Measurements from ENCODE around the gene BCAR3.
"Not testable (repeated sequence)": the region's sequence is repeated elsewhere in the genome, so short reads cannot be mapped to it uniquely, and the experiment has no call there.

Gene BCAR3

DNA sequence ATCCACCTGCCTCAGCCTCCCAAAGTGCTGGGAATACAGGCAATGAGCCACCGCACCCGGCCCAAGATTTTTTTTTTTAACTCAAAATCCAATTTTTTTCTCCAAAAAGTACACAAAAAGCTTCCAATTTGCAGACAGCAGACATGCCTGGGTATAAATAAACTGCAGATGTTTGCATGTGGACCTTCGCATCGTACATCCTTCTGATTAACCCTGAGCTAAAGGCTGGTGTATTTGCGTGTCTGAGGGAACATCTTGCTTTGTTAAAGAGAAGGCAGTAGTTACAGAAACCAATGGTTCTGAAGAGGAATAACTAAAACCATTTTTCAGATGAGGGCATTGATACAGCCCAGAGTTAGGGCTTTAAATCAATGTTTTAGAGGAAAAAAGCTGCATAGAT, 12.7 kb downstream of the BCAR3 start:
- no peak for DNase-seq (ENCODE audit: low spot score)

DNA sequence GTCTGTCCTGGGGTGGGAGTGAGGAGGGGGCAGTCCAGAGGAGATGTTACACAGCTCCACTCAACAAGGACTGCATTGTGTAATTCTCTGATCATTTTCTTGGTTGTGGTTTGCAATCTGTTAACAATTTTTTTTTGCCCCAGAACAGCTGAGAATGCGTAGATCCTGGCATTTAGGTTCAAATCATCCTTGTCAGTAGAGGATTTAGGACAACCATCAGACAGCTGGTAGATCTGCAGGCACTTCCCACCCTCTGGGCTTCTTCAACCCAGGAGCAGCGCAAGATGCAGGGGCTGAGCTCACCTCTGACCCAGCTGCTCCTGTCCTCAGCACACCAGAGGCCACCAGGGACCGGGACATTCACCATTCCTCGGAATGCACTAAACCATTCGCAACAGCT, 13.5 kb downstream of the BCAR3 start:
- DNase-seq (ENCODE audit: low spot score) = no peak

DNA sequence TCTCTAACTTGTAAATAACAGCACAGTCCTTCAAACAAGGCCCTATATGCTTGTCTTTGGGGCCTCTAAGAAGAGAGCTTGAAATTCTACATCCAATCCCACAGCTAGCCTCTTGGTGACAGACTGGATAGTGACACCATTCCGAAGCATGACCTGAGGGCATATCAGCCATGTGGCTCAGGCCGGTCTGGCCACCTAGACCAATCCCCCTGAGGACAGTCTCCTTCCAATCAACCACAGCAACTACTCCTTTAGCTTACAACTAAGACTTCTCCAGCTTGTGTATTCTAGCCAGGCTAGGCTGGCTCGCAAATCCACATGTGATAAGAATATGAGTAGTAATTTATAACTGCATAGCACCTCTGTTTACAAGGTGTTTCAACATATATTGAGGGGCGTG, 14.0 kb downstream of the BCAR3 start:
- DNase-seq (ENCODE audit: low spot score) = no peak

DNA sequence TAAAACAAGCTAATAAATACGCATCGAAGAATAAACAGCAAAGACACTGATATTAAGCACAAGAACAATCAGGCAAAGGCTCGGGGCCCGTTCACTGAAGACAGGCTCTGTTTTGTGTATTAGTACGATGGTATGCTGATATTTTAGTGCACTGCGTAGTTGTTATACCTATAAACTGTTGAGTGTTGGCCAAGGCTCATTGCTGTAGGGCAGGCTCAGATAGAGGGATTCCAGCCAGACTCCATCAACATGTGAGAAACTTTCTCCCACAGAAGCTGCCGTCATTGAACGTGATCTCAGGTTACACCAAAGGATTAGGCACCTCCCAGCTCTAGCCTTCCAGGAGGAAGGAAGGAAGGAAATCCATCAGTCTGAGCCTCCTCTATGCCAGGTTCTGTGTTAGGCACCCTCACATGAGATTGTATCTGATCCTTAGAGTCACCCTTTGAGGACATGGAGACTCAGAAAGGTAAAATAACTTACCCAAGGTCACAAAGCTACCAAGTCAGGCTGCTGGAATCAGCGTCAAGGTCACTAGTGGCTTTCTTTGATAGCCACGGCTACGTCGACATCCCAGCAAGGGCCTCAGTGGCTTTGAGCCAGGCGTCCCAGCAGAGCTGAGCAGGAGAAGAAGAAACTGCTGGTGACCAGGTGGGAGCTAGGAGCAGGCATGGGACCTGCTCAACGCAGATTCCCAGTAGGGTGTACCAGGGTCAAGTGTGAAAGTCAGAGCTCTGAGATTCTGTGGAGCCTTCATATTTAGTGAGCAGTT, 14.8 kb downstream of the BCAR3 start:
- DNase-seq (ENCODE audit: low spot score) = no peak

DNA sequence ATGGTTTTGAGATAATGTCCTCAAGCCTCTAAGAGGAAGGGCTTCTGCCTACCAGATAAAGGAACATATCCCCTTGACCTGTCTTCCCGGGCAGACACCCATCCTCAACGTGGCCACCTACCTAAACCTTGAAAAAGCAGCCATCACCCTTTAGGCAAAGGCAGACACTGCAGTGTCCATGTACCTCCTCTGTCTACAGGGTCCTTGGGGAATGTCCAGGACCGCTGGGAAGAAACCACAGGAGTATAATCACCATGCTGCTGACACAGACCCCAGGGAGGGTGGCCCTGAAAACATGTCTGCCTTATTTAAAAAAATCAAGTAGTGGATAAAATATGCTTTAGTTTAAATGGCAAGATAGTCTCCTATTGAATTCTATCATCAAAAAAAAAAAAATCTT, 16.6 kb downstream of the BCAR3 start:
- no peak for DNase-seq (ENCODE audit: low spot score)

DNA sequence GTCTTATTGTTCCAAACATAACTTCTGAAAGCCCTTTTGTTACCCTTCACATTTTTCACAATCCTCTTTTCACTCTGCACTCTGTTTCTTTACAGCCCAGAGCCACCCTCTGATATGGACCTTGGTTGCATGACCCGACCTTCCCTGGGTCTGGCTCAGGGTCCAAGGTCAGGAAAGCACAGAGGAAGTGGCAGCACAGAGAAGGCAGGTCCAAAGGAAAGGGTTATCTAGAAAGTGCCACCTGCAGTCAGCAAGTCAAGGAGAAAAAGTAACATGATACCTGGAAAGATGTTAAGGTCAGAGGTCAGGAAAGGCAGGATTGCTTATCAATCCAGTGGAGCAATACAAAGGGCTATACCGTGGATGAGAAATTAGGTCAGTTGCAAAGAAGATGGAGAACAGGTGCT, 18.4 kb downstream of the BCAR3 start:
- no peak for DNase-seq (ENCODE audit: low spot score)

DNA sequence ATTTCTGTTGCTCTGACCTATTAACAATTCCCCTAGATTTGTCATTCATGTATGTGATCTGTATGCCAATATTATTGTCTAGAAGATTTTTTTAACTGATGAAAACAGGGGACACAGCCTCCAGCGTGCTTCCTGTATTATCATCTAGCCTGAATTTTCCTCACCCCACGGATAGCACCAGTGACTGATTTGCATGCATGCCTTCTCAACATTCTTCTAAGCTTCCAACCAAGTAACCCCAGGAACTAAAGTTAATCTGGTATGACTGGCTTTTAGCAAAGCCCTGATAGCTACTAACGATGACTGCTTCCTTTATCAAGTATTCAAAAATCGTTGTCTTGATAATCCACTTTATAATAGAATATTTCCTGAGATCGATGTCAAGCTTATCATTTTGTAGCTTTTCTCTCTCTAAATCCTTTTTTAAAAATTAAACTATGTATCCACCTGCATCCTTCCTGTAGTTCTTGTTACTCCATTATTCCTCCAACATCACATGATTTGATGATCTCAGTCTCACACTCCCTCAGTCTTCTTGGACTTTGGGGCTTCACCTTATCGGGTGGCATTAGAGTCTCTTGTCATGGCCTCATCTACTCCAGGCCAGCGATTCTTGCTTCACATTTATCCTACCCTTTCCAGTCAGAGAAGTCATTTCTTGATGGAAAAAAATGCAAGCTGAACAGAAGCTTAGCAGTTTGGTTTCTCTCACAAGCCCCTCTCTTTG, 19.0 kb downstream of the BCAR3 start:
- DNase-seq (ENCODE audit: low spot score) = no peak

DNA sequence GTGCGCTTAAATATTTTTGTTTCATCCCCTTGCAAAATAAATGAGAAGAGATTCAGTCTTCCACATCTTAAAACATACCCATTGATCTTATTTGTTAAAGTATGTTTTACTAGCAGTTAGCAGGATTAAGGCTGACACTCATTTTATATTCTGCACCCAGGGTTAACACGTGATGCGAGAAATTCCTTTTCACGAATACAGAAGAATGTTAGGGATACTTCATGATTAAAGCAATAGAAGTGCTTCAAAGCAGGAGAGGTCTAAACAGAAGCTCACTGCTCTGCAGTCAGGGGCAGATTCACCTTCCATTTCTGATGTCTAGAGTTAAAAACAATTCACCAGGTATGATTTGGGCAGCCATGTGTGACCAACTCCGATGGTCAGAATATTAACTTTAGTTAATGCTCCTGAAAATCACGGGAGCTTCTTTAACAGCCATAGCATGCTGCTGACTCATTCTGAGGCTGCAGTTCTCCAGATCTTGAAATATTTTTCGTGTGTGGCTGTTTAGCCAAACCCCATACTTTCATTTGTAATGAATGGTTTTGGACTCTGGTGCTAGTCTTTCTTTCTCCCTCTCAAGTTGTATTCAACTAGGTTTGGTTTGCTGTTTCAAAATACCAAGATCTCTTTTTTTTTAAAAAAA, 19.7 kb downstream of the BCAR3 start:
- DNase-seq (ENCODE audit: low spot score) = no peak

DNA sequence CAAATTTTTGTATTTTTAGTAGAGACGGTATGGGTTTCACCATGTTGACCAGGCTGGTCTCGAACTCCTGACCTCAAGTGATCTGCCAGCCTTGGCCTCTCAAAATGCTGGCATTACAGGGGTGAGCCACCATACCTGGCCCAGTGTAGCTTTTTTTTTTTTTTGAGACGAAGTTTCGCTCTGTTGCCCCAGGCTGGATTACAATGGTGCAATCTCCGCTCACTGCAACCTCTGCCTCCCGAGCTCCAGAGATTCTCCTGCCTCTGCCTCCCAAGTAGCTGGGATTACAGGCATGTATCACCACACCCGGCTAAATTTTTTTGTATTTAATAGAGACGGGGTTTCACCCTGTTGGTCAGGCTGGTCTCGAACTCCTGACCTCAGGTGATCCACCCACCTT, 20.3 kb downstream of the BCAR3 start:
- not testable (repeated sequence) for DNase-seq (ENCODE audit: low spot score)

DNA sequence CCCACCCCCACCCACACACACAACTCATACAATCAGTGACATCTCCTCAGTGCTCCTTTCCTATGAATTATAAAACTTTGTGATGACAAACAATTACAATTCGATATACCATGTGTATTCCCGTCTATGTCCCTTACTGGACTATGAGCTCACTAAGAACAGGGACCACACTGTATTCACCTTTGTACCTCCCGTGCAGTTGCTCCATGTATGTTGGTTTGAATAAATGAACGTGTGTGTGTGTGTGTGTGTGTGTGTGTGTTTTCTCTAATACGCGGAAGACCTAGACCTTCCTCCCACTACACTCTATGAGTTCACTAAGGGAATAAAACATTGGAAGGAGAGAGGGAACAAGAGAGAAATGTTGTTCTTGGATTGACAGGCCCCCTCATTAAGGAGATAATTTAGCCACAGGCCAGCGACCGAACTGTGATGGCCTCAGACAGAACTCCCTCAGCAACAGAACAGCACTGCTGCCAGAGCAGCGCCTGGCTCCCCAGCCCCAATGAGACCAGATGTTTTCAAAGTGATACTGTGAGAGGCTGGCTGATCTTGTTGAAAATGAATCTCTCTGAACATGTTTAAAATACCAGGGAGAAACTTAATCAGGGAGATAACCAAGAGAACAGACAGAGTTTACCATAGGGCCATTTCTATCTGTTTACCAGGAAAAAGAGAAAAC, 21.7 kb downstream of the BCAR3 start:
- no peak for DNase-seq (ENCODE audit: low spot score)

DNA sequence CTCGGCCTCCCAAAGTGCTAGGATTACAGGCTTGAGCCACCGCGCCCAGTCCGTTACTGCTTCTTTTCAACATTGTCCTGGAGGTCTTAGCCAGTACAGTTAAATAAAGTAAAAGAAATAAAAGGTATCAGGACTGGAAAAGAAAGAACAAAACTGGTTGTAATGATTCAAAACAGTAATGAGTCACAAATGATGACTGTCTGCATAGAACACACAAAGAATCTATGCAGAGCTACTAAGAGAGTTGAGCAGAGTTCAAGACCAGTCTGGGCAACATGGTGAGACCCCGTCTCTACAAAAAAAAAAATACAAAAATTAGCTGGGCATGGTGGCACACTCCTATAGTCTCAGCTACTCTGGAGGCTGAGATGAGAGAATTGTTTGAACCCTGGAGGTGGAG, 23.4 kb downstream of the BCAR3 start:
- DNase-seq (ENCODE audit: low spot score) = no peak

DNA sequence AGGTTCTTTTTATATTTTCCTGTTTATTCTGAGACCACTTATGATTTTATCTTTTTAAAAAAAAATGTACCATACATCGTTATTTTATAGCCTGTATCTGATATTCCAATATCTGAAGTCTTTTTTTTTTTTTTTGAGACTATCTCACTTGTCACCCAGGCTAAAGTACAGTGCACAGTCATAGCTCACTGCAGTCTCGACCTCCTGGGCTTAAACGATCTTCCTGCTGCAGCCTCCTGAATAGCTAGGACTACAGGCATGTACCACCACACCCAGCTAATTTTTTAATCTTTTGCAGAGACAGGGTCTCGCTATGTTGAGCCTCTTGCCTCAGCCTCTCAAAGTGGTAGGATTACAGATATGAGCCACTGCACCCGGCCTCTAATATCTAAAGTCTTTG, 25.1 kb downstream of the BCAR3 start:
- no peak for DNase-seq (ENCODE audit: low spot score)

DNA sequence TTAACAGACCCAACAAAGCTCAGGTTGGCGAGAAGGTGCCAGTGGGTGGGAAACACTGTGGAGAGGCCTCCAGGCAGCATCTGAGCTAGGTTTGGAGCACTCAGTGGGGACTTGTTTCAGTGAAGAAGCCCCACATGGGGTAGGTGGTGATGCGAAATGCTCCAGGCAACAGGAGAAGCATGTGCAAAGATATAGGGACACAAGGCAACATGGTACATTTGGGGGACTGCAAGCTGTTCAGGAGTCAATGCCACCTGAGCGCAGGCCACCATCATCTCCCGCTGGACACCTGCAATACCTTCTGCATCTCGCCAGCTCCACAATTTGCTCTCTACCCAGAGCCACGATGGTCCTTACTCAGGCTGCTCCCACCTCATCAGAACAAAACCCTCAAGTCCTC, 28.0 kb downstream of the BCAR3 start:
- DNase-seq (ENCODE audit: low spot score) = no peak

DNA sequence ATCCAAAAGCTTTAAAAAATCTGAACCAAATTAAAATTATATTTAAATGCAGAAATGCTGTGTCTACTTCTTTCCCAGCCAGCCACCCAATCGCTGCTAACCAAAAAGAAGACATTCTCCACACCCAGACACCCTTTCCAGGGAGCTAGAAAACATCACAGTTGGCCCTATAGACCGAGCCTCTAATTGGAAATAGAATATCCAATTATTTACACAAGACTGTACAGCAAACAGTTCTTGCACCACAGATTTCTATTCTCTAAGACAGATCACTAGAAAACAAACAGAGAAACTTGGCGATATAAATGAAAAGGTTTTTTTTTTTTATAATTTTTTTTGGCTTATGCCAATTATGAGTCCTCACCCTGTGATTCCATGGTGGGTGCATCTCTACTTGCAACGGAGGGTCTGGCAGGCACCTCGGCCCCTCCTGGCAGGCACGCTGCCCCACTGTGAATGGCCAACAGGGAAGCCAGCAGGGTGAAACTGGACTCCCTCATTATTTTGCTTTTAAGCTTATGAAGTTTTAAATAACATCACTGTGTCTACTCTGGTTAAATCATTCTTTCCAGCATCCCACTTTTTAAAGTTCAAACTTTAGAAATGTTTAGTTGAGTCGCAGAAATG, 29.2 kb downstream of the BCAR3 start:
- no peak for DNase-seq (ENCODE audit: low spot score)

DNA sequence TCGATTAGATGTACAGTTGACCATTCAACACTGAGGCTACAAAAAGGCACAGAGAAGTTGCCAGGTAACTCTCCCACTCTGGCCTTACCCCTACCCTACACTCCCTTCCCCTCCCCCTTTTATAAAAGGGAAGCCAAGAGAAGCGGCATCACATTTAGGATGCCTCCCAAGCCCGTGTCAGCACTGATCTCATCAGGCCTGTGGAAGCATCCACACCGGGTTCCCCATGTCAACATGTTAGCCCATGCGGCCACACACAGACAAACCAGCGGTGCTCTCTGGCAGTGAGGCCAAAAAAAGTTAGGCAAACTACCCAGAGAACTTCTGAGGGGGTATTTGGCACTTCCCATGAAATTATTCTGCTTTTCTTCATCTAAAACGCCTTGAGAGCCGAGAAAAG, 29.9 kb downstream of the BCAR3 start:
- DNase-seq (ENCODE audit: low spot score) = no peak

DNA sequence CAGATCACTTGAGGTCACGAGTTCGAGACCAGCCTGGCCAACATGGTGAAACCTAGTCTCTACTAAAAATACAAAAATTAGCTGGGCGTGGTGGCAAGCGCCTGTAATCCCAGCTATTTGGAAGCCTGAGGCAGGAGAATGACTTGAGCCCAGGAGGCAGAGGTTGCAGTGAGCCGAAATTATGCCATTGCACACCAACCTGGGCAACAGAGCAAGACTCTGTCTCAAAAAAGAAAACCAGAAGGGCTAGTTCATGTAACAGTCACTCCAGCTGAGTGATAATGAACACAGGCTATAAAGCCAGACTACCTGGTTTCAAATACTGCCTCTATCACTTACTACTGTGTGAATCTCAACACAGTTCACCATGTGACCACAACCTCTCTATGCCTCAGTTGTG, 31.5 kb downstream of the BCAR3 start:
- DNase-seq (ENCODE audit: low spot score) = not testable (repeated sequence)

DNA sequence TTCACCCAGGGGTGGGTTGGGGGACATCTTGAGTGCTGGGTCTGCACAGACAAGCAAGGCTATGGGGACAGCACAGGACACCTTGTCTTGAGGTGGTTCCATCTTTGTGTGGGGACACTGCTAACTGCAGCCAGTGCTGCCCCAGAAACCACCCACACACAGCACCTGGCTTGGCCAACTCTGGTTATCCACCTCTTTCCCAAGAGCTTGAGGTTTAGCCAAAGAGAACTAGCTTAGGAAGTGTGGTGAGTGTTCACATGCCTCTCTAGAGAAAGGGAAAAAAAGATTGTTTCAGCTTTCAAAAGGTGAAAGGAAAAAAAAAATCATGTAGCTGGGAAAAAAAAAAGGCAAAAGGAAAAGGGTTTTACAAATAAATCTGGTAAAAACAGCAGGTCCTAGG, 32.4 kb downstream of the BCAR3 start:
- DNase-seq (ENCODE audit: low spot score) = no peak

DNA sequence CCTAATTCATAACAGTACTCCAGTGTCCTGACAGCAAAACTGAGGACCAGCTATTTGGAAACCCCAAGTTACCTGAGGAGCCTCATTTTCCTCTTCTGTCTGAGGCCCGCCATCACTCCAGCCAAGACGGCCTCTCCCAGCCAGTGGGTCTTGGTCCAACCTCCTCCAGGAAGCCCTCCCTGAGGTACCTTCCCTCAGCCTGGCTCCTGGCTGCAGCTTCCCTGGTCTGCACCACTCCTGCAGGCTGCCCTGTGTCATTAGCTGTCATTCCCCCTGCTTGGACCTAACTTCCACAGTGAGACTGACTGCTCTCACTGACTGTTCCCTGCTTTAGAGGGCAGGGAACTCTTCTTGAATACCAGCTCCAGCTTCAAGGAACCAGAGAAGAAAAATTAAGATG, 33.0 kb downstream of the BCAR3 start:
- DNase-seq (ENCODE audit: low spot score) = no peak

DNA sequence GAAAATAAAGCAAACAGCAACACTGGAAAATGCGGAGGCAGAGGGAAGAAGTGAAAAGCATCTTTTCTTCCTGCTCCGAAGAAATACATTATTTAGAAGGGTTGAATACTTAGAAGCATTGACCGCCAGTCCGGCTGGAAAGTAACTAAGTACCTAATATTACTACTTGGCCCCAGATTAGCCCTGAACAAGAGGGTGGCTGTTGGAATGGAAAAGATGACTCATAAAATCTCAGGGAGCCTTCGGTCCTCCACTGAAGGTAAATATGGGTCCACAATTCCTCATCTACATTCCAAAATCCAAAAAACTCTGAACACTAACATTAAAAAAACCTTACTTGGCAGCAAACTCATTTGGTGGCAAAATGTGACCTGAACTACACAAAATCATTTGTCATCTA, 40.1 kb downstream of the BCAR3 start:
- no peak for DNase-seq (ENCODE audit: low spot score)

DNA sequence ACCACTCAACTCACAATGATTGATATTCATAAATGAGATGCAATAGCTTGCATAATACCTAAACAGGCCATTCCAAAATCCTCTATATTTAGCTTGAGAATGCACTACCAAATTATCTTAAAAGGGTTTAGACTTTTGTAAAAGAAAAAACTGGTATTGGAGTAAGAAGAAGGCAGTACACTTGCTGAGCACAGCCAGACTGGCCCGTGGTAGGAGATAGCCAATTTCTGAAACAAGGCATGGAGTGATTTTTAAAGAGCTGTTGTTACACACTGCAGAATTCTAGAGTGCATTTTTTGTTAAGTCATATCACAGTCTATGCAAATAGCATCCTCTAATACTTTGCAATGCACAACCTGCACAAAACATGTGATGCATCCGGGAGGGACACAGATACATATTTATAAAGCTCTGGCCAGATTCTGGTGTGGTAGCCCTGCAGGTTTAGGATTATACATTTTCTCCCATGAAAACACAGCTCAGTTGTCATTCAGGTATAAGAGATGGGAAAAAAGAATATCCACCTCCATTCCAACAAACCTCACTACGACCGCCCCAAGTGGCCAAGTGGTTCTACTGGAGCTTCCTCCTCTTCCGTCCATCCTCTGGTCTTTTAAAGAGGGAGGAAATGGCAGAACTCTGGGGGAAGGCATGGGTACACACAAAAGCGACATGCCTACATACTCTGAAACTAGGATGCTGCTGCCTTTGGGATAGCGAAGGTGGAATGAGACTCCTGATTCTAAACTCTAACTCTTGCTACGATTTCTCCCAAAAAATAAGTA, 40.8 kb downstream of the BCAR3 start:
- no peak for DNase-seq (ENCODE audit: low spot score)

DNA sequence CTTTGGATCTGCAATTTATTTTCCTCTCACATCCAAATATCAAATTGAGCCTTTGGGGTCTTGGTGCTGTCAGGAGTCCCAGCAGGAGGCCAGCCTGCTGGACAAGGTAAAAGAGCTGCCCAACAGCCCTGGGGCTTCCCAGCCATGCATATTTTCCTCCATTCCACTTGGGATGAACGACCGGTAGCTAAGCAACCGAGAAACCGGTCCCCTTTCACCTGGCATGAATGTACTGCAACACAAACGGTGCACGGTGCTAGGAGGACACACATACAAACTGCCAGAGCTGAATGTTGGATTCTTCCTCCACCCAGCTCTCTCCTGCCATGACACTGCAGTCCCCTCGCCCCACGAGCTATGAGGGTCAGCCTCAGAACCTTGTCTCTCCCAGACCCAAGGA, 42.7 kb downstream of the BCAR3 start:
- peak; percentile 30 for DNase-seq (ENCODE audit: low spot score)

Data from globus pallidus (tissue), 1 donor.